Lung (tissue), 12 donors: ENCODE measurements around the gene MED13. TPM values are rescaled to one million over a fixed set of nuclear protein-coding genes. Genes with fewer than 3 reads are reported as not detected.

Source experiments
- ATAC-seq: fragments of 200-7000 bp; cut with Tn5 transposase; one replicate; pipeline ENCODE4 v1.9.1; 2020; ENCODE audit warnings: moderate number of reproducible peaks; ENCODE audit not compliant: insufficient read depth, low FRiP score
- DNase-seq, 3 donors: peaks; one replicate each; pipeline ENCODE4 v3.0.0-alpha.2; 2013 to 2017
- H3K27ac ChIP-seq, 2 donors: one replicate each; pipeline ENCODE4 v1.5.1; 2013; ENCODE audit warnings: mild to moderate bottlenecking in 2 of 2, moderate library complexity in 2 of 2, control low read depth in 1 of 2, inconsistent platforms in 1 of 2, low read depth in 1 of 2, low read length in 1 of 2
- H3K27me3 ChIP-seq, 3 donors: one replicate each; pipeline ENCODE4 v1.5.1; 2013; ENCODE audit warnings: low read length in 2 of 3; ENCODE audit not compliant: control insufficient read depth in 3 of 3, insufficient read depth in 3 of 3
- H3K36me3 ChIP-seq, 4 donors: one replicate each; pipeline ENCODE4 v1.5.1; 2013; ENCODE audit warnings: low read length in 4 of 4, mild to moderate bottlenecking in 1 of 4, moderate library complexity in 1 of 4; ENCODE audit not compliant: control insufficient read depth in 4 of 4, insufficient read depth in 4 of 4
- H3K4me1 ChIP-seq, 5 donors: one replicate each; pipeline ENCODE4 v1.5.1; 2013; ENCODE audit warnings: low read length in 5 of 5, mild to moderate bottlenecking in 2 of 5, moderate library complexity in 1 of 5; ENCODE audit not compliant: control insufficient read depth in 5 of 5, insufficient read depth in 5 of 5
- H3K4me3 ChIP-seq: one replicate; pipeline ENCODE4 v1.5.1; 2013; ENCODE audit warnings: mild to moderate bottlenecking, control low read depth, moderate library complexity
- H3K9ac ChIP-seq, 2 donors: one replicate each; pipeline ENCODE4 v1.5.1; 2013; ENCODE audit warnings: low read length in 2 of 2, control low read depth in 1 of 2; ENCODE audit not compliant: insufficient read depth in 1 of 2
- H3K9me3 ChIP-seq, 4 donors: one replicate each; pipeline ENCODE4 v1.5.1; 2013; ENCODE audit warnings: low read length in 3 of 4, mild to moderate bottlenecking in 1 of 4, moderate library complexity in 1 of 4; ENCODE audit not compliant: control insufficient read depth in 4 of 4, insufficient read depth in 3 of 4
- CTCF ChIP-seq: IDR thresholded peaks from 2 replicates; pipeline ENCODE4 v1.5.1; 2012; ENCODE audit warnings: mild to moderate bottlenecking; ENCODE audit errors: control extremely low read depth, extremely low read depth
- WGBS, 2 donors: extraction: QIAGEN DNeasy Blood & Tissue Kit; methylation state at CpG; one replicate each; pipeline ENCODE4 v1.1.7; 2013; 5-methylcytosine and 5-hydroxymethylcytosine counted together
- polyA plus RNA-seq, 2 donors: library from polyadenylated mRNA; stranded (reverse); fragments of 200-250 nt; gene quantifications; one replicate each; pipeline ENCODE4 v1.2.1, GENCODE V29; 2013
- total RNA-seq, 2 donors: library from RNA; depleted of rRNA in 1 of 2; stranded (reverse); fragments of >200 nt in 1 of 2; gene quantifications; one replicate each; pipeline ENCODE4 v1.2.1, GENCODE V29; 2014 to 2021
- donor health status: control.
- donor health status: control.
- donor health status: Bipolar disorder and iron deficiency.
- donor health status: healthy.
- donor health status: DM: yes; HTN: yes; CAD: no.

MED13 gene
- total and polyA plus RNA-seq, 4 donors = 7.2 to 104 (median 38.1) TPM

DNA sequence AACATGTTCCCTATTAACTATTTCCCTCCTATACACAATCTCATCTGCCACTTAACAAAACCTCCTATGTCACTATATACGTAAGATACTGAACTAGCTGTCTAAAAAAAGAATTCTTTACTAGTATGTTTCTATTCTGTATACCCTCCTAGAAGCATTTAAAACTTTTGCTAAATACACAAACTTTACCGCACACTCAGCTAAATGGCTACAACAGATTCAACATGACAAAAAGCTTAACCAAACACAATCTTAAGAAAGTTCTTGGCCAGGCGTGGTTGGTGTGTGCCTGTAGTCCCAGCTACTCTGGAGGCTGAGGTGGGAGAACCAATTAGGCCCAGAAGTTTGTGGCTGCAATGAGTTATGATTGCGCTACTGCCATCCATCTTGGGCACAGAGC is 20.0 kb downstream of the MED13 start:
- WGBS, 2 donors = 91 to 93% methylated on average over 4 of the region's 4 CpGs

DNA sequence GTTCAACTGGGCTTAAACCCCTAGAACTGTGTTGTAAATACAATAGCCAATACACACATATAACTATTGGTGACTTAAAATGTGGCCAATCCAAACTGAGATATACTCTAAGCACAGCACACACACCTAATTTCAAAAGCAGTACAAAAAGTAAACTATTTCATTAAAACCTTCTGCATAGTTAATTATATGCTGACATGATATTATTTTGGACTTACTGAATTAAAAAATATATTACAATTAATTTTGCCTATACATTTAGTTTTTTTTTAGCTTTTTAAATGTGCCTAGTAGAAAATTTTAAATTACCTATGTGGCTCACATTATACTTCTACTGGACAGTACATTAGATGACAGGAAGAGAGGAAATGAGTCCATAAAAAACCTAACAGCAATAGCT is 21.5 kb downstream of the MED13 start:
- Histone ChIP-seq H3K36me3 (peaks cover 14 to 23% (median 19%) of the 10 kb centered on the region in 4 donors), H3K27ac (no peak overlapping the region)

More for the DNA sequence above, 20.0 kb downstream of the MED13 start:
- DNase-seq = no peak
- H3K4me3 ChIP-seq = no peak overlapping the region
- no peaks in the 10 kb centered on the region for H3K27me3 ChIP-seq
- no peak for TF ChIP-seq CTCF
- peaks cover 13 to 33% (median 20%) of the 10 kb centered on the region in 4 donors for H3K36me3 ChIP-seq
- no peaks in the 10 kb centered on the region for H3K9me3 ChIP-seq
- ATAC-seq = no peak
- no peak overlapping the region for H3K27ac ChIP-seq
- no peak overlapping the region for H3K9ac ChIP-seq
- H3K4me1 ChIP-seq = peaks cover 0 to 3% (median 0%) of the 10 kb centered on the region in 5 donors

GRCh38 chr17:62043140-62043539 is 21.9 kb downstream of the MED13 start:
- H3K36me3 ChIP-seq = peaks cover 13 to 22% (median 16%) of the 10 kb centered on the region in 4 donors
- no peak overlapping the region for H3K27ac ChIP-seq
- no peak for DNase-seq
- H3K27me3 ChIP-seq = no peaks in the 10 kb centered on the region
- TF ChIP-seq CTCF = no peak
- H3K4me3 ChIP-seq = no peak overlapping the region
- ATAC-seq = no peak
- H3K9me3 ChIP-seq = no peaks in the 10 kb centered on the region
- peaks cover 0 to 3% (median 0%) of the 10 kb centered on the region in 5 donors for H3K4me1 ChIP-seq
- 89 to 92% methylated on average over 2 of the region's 2 CpGs for WGBS, 2 donors
- no peak overlapping the region for H3K9ac ChIP-seq

More for the DNA sequence above, 21.5 kb downstream of the MED13 start:
- no peaks in the 10 kb centered on the region for H3K27me3 ChIP-seq
- no peak overlapping the region for H3K4me3 ChIP-seq
- H3K9me3 ChIP-seq = no peaks in the 10 kb centered on the region
- ATAC-seq = no peak
- H3K9ac ChIP-seq = no peak overlapping the region
- no peak for DNase-seq
- TF ChIP-seq CTCF = no peak
- peaks cover 0 to 3% (median 0%) of the 10 kb centered on the region in 5 donors for H3K4me1 ChIP-seq

DNA sequence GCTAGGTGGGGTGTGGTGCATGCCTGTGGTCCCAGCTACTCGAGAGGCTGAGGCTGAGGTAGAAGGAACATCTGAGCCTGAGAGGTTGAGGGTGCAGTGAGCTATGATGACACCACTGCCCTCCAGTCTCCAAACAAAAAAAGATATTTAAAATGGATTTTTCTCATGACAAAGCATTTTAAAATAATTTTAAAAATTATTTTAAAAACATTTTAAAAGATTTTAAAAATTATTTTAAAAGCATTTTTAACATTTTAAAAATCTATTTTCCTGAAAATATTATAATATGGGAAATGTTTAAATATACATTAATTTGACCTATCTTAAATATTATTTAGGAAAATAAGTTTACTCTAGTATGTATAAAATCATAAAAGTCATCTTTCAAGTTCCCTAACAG is 26.8 kb downstream of the MED13 start:
- no peak overlapping the region for H3K27ac ChIP-seq
- peaks cover 9 to 25% (median 14%) of the 10 kb centered on the region in 4 donors for H3K36me3 ChIP-seq
- ATAC-seq = no peak

More for the DNA sequence above, 26.8 kb downstream of the MED13 start:
- Histone ChIP-seq H3K9me3 (no peaks in the 10 kb centered on the region), H3K4me1 (peaks cover 0 to 6% (median 0%) of the 10 kb centered on the region in 5 donors), H3K4me3 (no peak overlapping the region), H3K9ac (no peak overlapping the region), H3K27me3 (no peaks in the 10 kb centered on the region)
- DNase-seq = no peak
- TF ChIP-seq CTCF = no peak
- WGBS, 2 donors = 79 to 90% methylated on average over 1 of the region's 1 CpG
